GM18498 (cell line): ENCODE data around the gene ZKSCAN8.

Experiments used
- ATAC-seq: cut with Tn5 transposase; IDR thresholded peaks from one replicate; pipeline ENCODE4 v1.9.1; 2021; ENCODE audit warnings: mild to moderate bottlenecking, moderate library complexity; ENCODE audit not compliant: unreplicated experiment

ZKSCAN8 gene

DNA sequence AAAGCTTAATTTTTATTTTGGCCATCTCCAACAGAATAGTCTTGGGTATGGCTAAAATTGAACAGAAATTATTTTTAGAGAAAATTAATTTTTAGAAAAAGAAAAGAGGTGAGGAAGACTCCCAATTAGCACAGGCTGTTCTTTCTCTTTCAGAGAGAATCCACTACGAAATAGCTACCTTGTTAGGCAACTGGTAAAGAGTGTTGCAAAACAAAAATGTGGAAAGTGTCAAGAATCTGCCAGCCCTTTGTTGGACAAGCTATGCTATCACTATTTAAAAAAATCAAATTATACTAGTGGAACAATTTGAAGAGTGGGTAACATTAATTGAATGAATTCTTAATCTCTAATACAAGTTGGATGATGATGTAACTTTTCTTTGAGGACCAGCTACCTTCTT, 64.2 kb downstream of the ZKSCAN8 start:
- ATAC-seq = no peak

DNA sequence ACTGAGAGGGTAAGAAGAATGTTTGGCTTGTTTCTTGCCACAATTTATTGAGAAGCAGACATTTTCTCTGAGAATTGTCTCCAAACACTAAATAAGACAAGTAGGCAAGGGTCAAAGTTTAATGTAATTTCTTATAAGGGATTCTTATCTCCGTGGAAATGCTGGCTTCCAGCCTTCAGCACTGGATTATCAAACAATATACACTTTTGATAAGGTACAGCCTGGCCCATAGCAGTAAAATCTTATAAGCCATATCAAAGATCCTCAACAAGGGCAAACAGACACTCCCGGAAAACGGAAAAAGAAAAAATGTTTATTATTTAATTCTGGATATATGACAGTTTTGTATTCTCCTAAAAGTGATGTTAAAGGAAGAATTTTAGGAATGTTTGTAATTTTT, 64.8 kb downstream of the ZKSCAN8 start:
- no peak for ATAC-seq

DNA sequence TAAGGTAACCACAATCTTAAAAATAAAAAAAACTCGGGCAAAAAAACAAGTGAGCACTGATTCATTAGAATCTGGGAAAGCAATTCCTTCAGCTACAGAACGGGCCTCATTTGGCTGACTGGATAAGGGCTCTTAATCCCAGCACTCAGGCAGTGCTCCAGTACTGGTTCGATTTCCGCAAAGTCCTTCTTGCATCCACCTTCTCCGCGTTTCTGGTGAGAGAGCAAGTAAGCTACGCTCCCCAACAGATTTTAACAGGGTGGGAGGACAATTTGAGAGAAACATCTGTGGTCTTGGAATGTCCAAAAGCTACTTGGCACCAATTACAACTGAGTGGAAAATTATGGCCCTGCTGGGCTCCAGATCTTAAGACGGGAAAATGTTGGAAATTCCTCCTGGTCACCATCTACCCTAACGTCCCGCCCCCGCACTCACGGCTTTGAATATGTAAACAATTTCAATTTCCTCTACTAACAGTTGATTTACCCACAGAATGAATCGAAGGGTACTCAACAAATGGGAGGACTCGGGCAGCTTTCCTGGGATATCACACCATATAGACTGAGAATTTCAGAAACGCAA, 65.3 kb downstream of the ZKSCAN8 start:
- no peak for ATAC-seq

DNA sequence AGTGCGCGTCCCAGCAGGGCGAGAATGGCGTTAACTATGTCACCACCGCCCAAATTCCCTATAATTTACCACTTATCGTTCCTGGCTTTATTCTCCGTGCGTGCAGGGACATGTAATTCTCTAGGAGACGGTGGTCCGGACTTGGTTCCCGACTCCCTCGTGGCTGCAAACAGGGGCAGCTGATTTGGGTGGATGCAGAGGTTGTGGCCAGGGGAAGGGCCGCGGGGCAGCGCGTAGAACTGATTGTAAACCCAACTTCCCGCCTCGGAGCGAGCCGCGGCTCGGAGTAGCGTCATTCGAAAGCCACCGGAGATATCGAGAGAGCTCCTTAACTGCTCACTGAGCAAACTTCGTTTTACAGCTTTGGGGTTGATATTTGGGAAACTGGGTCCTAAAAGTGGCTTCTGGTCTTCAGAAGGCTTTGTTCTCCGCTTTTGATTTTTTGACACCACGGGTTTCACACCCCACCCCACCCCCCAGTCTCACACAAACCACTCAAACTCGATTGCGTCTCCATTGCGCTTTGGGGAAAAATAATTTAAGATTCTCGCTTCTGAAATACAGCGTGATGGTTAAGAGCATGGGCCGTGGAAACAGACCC, 65.9 kb downstream of the ZKSCAN8 start:
- ATAC-seq = no peak

DNA sequence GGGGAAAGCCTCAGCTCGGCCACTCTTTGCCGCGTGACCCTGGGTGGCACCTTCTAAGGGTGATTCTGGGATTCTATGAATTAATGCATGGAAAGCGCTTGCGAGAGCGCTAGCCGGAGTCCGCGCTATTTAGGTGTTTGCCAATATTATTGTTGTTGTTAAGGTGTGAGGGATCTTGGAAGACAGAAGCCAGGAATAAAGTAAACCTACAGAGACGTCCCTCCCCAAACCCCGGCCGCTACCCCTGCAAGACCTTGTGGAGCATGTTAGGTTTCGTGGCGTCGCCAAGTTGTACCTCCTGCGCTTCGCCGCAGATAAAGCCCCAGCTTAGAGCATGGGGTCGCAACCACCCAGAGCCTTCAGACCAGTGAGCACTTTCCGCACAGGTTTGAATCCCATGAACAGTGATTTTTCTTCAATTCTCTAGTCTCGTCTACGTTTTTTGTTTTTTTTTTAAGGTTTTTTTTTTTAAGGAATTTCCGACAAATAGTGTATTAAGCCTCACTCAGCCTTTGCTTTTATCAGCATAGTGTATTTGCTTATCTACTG, 66.5 kb downstream of the ZKSCAN8 start:
- no peak for ATAC-seq
